MCF 10A (cell line): Measurements from ENCODE around the gene PISD. TPM values are rescaled to one million over a fixed set of nuclear protein-coding genes. Genes with fewer than 3 reads are reported as not detected.

Source experiments
- BruUV-seq: library from RNA; stranded (reverse); fragments of 400-500 nt; replicated peaks from 2 replicates; lab custom pipeline; 2021; lab: Mats Ljungman, UMichigan
- CTCF ChIA-PET: fragments of 300-600 bp; sonication (Branson Sonifier 250); formaldehyde crosslinking; extraction: SDS; loops from one replicate; lab custom pipeline; 2021; ENCODE audit warnings: antibody characterized with exemption, inconsistent platforms; lab: Yijun Ruan, JAX
- POLR2A ChIA-PET: fragments of 300-600, 350-650 bp; sonication (Branson Sonifier 250); formaldehyde crosslinking; extraction: SDS; loops from one replicate; lab custom pipeline; 2020; ENCODE audit warnings: antibody characterized with exemption, inconsistent platforms; lab: Yijun Ruan, JAX
- DNase-seq: peaks from one replicate; pipeline ENCODE4 v3.0.0-alpha.2; 2018; ENCODE audit not compliant: unreplicated experiment
- H3K27ac Mint-ChIP-seq: one replicate; pipeline ENCODE4 v1.8.0; 2022; ENCODE audit warnings: mild to moderate bottlenecking, low read depth, mixed read lengths; ENCODE audit not compliant: unreplicated experiment
- H3K27me3 Mint-ChIP-seq: one replicate; pipeline ENCODE4 v1.8.0; 2022; ENCODE audit warnings: mixed read lengths; ENCODE audit not compliant: insufficient read depth, unreplicated experiment
- H3K36me3 Mint-ChIP-seq: one replicate; pipeline ENCODE4 v1.8.0; 2022; ENCODE audit warnings: mild to moderate bottlenecking, moderate library complexity, mixed read lengths; ENCODE audit not compliant: insufficient read depth, unreplicated experiment
- H3K4me1 Mint-ChIP-seq: one replicate; pipeline ENCODE4 v1.8.0; 2022; ENCODE audit warnings: mixed read lengths; ENCODE audit not compliant: insufficient read depth, unreplicated experiment
- H3K4me3 Mint-ChIP-seq: one replicate; pipeline ENCODE4 v1.8.0; 2022; ENCODE audit warnings: mild to moderate bottlenecking, moderate library complexity, mixed read lengths; ENCODE audit not compliant: unreplicated experiment
- H3K9me3 Mint-ChIP-seq: one replicate; pipeline ENCODE4 v1.8.0; 2022; ENCODE audit warnings: mixed read lengths; ENCODE audit not compliant: unreplicated experiment
- CTCF ChIP-seq: fragments of 200-600 bp; IDR thresholded peaks from one replicate; pipeline ENCODE4 v1.8.0; 2022; ENCODE audit warnings: antibody characterized with exemption, mild to moderate bottlenecking; ENCODE audit not compliant: unreplicated experiment
- intact Hi-C: fragments of 100-400 bp; cut with micrococcal nuclease; formaldehyde crosslinking; loops from 2 replicates; pipeline ENCODE4 v1.14.1; 2022
- total RNA-seq: library from RNA; stranded (reverse); gene quantifications from 2 replicates; pipeline ENCODE4 v1.2.3, GENCODE V29; 2022

Gene PISD
- total RNA-seq, 1 experiment from 2014 or later = 48.2 TPM

DNA sequence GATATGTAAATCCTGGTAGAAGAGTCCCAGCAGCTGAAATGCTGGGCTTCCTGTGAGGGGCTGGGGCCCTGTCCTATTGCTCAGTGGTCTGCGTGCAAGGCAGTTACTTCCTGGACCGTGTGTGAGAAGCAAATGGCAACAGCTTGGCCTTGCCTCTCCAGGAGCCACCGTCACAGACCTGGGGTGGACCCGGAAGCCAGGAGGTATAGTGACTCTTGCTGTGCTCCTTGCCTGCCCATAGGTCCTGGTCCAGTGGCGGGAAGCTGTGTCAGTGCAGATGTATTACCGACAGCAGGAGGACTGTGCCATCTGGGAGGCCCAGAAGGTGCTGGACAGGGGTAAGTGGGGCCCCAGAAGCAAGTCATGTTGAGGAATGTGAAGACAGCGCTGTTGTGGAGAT, 54.3 kb downstream of the PISD start:
- no peaks in the 10 kb centered on the region for H3K27me3 Mint-ChIP-seq
- H3K27ac Mint-ChIP-seq = no peak overlapping the region
- no peak for DNase-seq
- H3K9me3 Mint-ChIP-seq = no peaks in the 10 kb centered on the region
- TF ChIP-seq CTCF = no peak
- H3K36me3 Mint-ChIP-seq = peaks cover 15% of the 10 kb centered on the region
- ChIA-PET CTCF (no interaction called here), POLR2A (interaction anchor here (0.6 to 1.0 kb wide), 3 partner anchors 9 to 49 kb away, joined by 3 read pairs; no protein-coding TSS in a partner anchor)
- no TSS peak for BruUV-seq
- intact Hi-C loops = no loop called here
- H3K4me3 Mint-ChIP-seq = no peak overlapping the region
- peaks cover under 1% of the 10 kb centered on the region for H3K4me1 Mint-ChIP-seq

GRCh38 chr22:31605851-31606585, 56.0 kb downstream of the PISD start:
- no peak for TF ChIP-seq CTCF
- CTCF ChIA-PET = interaction anchor here (0.7 to 1.1 kb wide), 2 partner anchors 28 to 205 kb away, joined by 3 to 4 read pairs; no protein-coding TSS in a partner anchor
- H3K27me3 Mint-ChIP-seq = no peaks in the 10 kb centered on the region
- H3K9me3 Mint-ChIP-seq = no peaks in the 10 kb centered on the region
- POLR2A ChIA-PET = interaction anchor here (1.1 kb wide), 1 partner anchor 24 kb away, joined by 3 read pairs; no protein-coding TSS in a partner anchor
- no peak for DNase-seq
- no TSS peak for BruUV-seq
- no peak overlapping the region for H3K27ac Mint-ChIP-seq
- intact Hi-C loops = no loop called here
- peaks cover 6% of the 10 kb centered on the region for H3K4me1 Mint-ChIP-seq
- no peak overlapping the region for H3K4me3 Mint-ChIP-seq
- peaks cover 15% of the 10 kb centered on the region for H3K36me3 Mint-ChIP-seq

DNA sequence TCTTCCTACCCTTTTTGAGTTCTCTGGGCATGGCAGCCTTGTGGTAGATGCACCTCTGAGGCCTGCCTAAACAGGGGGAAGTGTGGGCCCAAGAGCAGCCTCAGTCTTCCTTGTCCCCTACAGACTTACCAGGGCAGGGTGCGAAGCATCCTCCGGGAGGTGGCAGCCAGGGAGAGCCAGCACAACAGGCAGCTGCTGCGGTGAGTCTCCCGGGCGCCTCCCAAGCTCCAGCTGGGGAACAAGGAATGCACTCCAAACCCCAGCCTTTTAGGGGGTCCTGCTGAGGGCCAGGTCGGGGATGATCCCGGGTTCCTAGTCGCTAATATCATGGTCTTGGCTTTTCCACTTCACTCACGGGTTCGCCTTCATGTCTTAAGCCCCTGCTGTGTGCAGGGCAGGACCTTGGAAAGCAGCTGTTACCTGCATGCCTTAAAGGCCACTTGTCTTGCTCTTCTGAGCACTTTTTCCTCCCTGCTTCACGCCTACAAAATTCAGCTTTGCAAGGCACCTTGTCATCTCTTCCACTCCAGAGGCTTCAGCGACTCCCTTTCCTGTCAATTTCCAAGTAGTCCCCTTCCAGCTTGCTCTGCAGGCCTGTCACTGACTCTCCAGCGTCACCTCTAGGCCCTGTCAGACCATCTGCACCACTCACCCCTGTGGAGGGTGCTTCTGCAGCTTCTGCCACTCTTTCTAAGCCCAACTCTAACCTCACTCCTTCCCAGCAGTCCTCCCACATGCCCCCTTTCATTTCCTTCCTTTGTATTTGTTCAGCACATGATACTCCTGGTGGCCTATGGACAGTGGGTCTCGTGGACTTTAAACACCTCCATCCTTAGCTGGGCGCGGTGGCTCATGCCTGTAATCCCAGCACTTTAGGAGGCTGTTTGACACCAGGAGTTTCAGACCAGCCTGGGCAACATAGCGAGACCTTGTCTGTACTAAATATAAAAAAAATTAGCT, 57.0 kb downstream of the PISD start:
- H3K27me3 Mint-ChIP-seq = no peaks in the 10 kb centered on the region
- no TSS peak for BruUV-seq
- no peak overlapping the region for H3K4me3 Mint-ChIP-seq
- POLR2A ChIA-PET = interaction anchor here (0.6 to 1.1 kb wide), 3 partner anchors 11 to 32 kb away, joined by 3 to 4 read pairs (median 3); no protein-coding TSS in a partner anchor
- H3K4me1 Mint-ChIP-seq = peaks cover 6% of the 10 kb centered on the region
- no peaks in the 10 kb centered on the region for H3K9me3 Mint-ChIP-seq
- DNase-seq = no peak
- no peak for TF ChIP-seq CTCF
- peaks cover 15% of the 10 kb centered on the region for H3K36me3 Mint-ChIP-seq
- H3K27ac Mint-ChIP-seq = no peak overlapping the region
- intact Hi-C loops = no loop called here
- CTCF ChIA-PET = interaction anchor here (1.1 kb wide), 1 partner anchor 29 kb away, joined by 4 read pairs; no protein-coding TSS in a partner anchor
